H9 (cell line): ENCODE results near the gene FBXL13. TPM values are rescaled to one million over a fixed set of nuclear protein-coding genes. Genes with fewer than 3 reads are reported as not detected.
"Not testable (repeated sequence)": the region's sequence is repeated elsewhere in the genome, so short reads cannot be mapped to it uniquely, and the experiment has no call there.

ENCODE experiments used
- DNase-seq: peaks from one replicate; pipeline ENCODE4 v3.0.0-alpha.2; 2017
- H2AFZ ChIP-seq: one replicate; pipeline ENCODE4 v1.6.1; 2013; ENCODE audit warnings: mild to moderate bottlenecking, low read length, control low read depth, moderate library complexity
- H2AK5ac ChIP-seq: 2 replicates; pipeline ENCODE4 v1.6.1; 2013; ENCODE audit warnings: low read length, control low read depth, mixed read lengths; ENCODE audit not compliant: insufficient read length
- H2BK120ac ChIP-seq: one replicate; pipeline ENCODE4 v1.6.1; 2013; ENCODE audit warnings: low read depth, mild to moderate bottlenecking, low read length, control low read depth, inconsistent platforms; ENCODE audit not compliant: poor library complexity, severe bottlenecking
- H2BK12ac ChIP-seq: 2 replicates; pipeline ENCODE4 v1.6.1; 2013; ENCODE audit warnings: low read length, control low read depth, mixed read lengths, low read depth; ENCODE audit not compliant: insufficient read length
- H2BK15ac ChIP-seq: 2 replicates; pipeline ENCODE4 v1.6.1; 2013; ENCODE audit warnings: low read depth, low read length, control low read depth
- H2BK20ac ChIP-seq: one replicate; pipeline ENCODE4 v1.6.1; 2013; ENCODE audit warnings: low read depth, mild to moderate bottlenecking, low read length, control low read depth, inconsistent platforms; ENCODE audit not compliant: poor library complexity, severe bottlenecking
- H2BK5ac ChIP-seq: 2 replicates; pipeline ENCODE4 v1.6.1; 2013; ENCODE audit warnings: low read length, control low read depth, mixed read lengths; ENCODE audit not compliant: insufficient read length
- H3K14ac ChIP-seq: 2 replicates; pipeline ENCODE4 v1.6.1; 2013; ENCODE audit warnings: low read length, control low read depth; ENCODE audit not compliant: insufficient read depth
- H3K18ac ChIP-seq: 2 replicates; pipeline ENCODE4 v1.6.1; 2013; ENCODE audit warnings: low read depth, mild to moderate bottlenecking, mixed read lengths, low read length, control low read depth; ENCODE audit not compliant: insufficient read length
- H3K23ac ChIP-seq: 2 replicates; pipeline ENCODE4 v1.6.1; 2013; ENCODE audit warnings: low read length, control low read depth, mixed read lengths, low read depth; ENCODE audit not compliant: insufficient read length
- H3K23me2 ChIP-seq: 2 replicates; pipeline ENCODE4 v1.6.1; 2013; ENCODE audit warnings: low read depth, mild to moderate bottlenecking, mixed read lengths, low read length, control low read depth; ENCODE audit not compliant: insufficient read length, poor library complexity, severe bottlenecking
- H3K27ac ChIP-seq: 2 replicates; pipeline ENCODE4 v1.5.1; 2013; ENCODE audit warnings: low read length, control low read depth, mixed read lengths, low read depth; ENCODE audit not compliant: insufficient read length
- H3K27me3 ChIP-seq: 2 replicates; pipeline ENCODE4 v1.6.1; 2013; ENCODE audit warnings: low read length, control low read depth, inconsistent platforms; ENCODE audit not compliant: insufficient read depth
- H3K4ac ChIP-seq: 2 replicates; pipeline ENCODE4 v1.6.1; 2013; ENCODE audit warnings: low read depth, mild to moderate bottlenecking, control low read depth, inconsistent platforms, low read length, moderate library complexity
- H3K4me1 ChIP-seq: 2 replicates; pipeline ENCODE4 v1.6.1; 2013; ENCODE audit warnings: low read length, control low read depth, inconsistent platforms; ENCODE audit not compliant: insufficient read depth
- H3K4me2 ChIP-seq: 2 replicates; pipeline ENCODE4 v1.6.1; 2013; ENCODE audit warnings: low read length, control low read depth, mixed read lengths; ENCODE audit not compliant: insufficient read length, insufficient read depth
- H3K56ac ChIP-seq: 2 replicates; pipeline ENCODE4 v1.6.1; 2013; ENCODE audit warnings: low read depth, mild to moderate bottlenecking, mixed read lengths, low read length, control low read depth; ENCODE audit not compliant: insufficient read length
- H3K79me1 ChIP-seq: 2 replicates; pipeline ENCODE4 v1.6.1; 2013; ENCODE audit warnings: low read depth, mild to moderate bottlenecking, moderate library complexity, low read length, control low read depth, inconsistent platforms; ENCODE audit not compliant: insufficient read depth, poor library complexity, severe bottlenecking
- H3K79me2 ChIP-seq: 2 replicates; pipeline ENCODE4 v1.6.1; 2013; ENCODE audit warnings: low read length, control low read depth, inconsistent platforms; ENCODE audit not compliant: insufficient read depth
- H3K9ac ChIP-seq: 2 replicates; pipeline ENCODE4 v1.6.1; 2013; ENCODE audit warnings: low read length, control low read depth, mixed read lengths; ENCODE audit not compliant: insufficient read length; ENCODE audit errors: extremely low read depth
- H3K9me3 ChIP-seq: one replicate; pipeline ENCODE4 v1.6.1; 2013; ENCODE audit warnings: low read depth, low read length, inconsistent platforms; ENCODE audit not compliant: control insufficient read depth
- H3T11ph ChIP-seq: one replicate; pipeline ENCODE4 v1.6.1; 2013; ENCODE audit warnings: mild to moderate bottlenecking, low read length, control low read depth, inconsistent platforms
- H4K20me1 ChIP-seq: one replicate; pipeline ENCODE4 v1.6.1; 2013; ENCODE audit not compliant: control insufficient read depth, insufficient read length, insufficient read depth
- H4K5ac ChIP-seq: 2 replicates; pipeline ENCODE4 v1.6.1; 2013; ENCODE audit warnings: low read depth, mild to moderate bottlenecking, mixed read lengths, low read length, control low read depth; ENCODE audit not compliant: insufficient read length
- H4K8ac ChIP-seq: replicated peaks from 2 replicates; pipeline ENCODE4 v1.6.1; 2013; ENCODE audit warnings: low read length, control low read depth, mixed read lengths, low read depth; ENCODE audit not compliant: insufficient read length
- H4K91ac ChIP-seq: 2 replicates; pipeline ENCODE4 v1.6.1; 2013; ENCODE audit warnings: low read depth, mild to moderate bottlenecking, moderate library complexity, mixed read lengths, low read length, control low read depth; ENCODE audit not compliant: insufficient read length
- H3K27ac Mint-ChIP-seq, 3 experiments: 2 replicates in 2 of 3; 3 replicates in 1 of 3; pipeline ENCODE4 v1.8.0; 2020 to 2021; ENCODE audit warnings: mixed read lengths in 3 of 3, mild to moderate bottlenecking in 1 of 3, moderate library complexity in 1 of 3
- H3K27me3 Mint-ChIP-seq: 2 replicates; pipeline ENCODE4 v1.8.0; 2021; ENCODE audit warnings: low read depth, mild to moderate bottlenecking, moderate library complexity, mixed read lengths
- H3K36me3 Mint-ChIP-seq, 3 experiments: 2 replicates in 2 of 3; 3 replicates in 1 of 3; pipeline ENCODE4 v1.8.0; 2020 to 2021; ENCODE audit warnings: low read depth in 3 of 3, mixed read lengths in 3 of 3; ENCODE audit not compliant: insufficient read depth in 1 of 3
- H3K4me1 Mint-ChIP-seq, 2 experiments: 2 replicates each; pipeline ENCODE4 v1.8.0; 2020; ENCODE audit warnings: mixed read lengths in 2 of 2
- H3K4me3 Mint-ChIP-seq, 2 experiments: 2 replicates in 1 of 2; 3 replicates in 1 of 2; pipeline ENCODE4 v1.8.0; 2020 to 2021; ENCODE audit warnings: mild to moderate bottlenecking in 2 of 2, mixed read lengths in 2 of 2, moderate library complexity in 1 of 2
- H3K9me3 Mint-ChIP-seq, 2 experiments: 2 replicates in 1 of 2; 3 replicates in 1 of 2; pipeline ENCODE4 v1.8.0; 2020; ENCODE audit warnings: mild to moderate bottlenecking in 2 of 2, mixed read lengths in 2 of 2, moderate library complexity in 1 of 2
- WGBS: extraction: QIAGEN DNeasy Blood & Tissue Kit; methylation state at CpG from one replicate; pipeline ENCODE4 v1.1.7; 2013; ENCODE audit warnings: missing lambda C conversion rate, low lambda C conversion rate, mixed read lengths; ENCODE audit not compliant: insufficient read length; ENCODE audit errors: extremely low coverage; 5-methylcytosine and 5-hydroxymethylcytosine counted together
- total RNA-seq: library from RNA; stranded (reverse); gene quantifications from 2 replicates; pipeline ENCODE4 v1.2.1, GENCODE V29; 2021

FBXL13 gene
- total RNA-seq, 1 experiment from 2014 or later = 4.4 TPM

GRCh38 chr7:103021490-103021889 is 53.1 kb downstream of the FBXL13 start:
- not testable (repeated sequence) for H3T11ph ChIP-seq, H2BK5ac ChIP-seq, DNase-seq, H4K5ac ChIP-seq, H3K23me2 ChIP-seq, H2BK20ac ChIP-seq, H2AK5ac ChIP-seq, H2BK120ac ChIP-seq, H3K4ac ChIP-seq, H3K27ac Mint-ChIP-seq, H2BK12ac ChIP-seq, H3K27ac ChIP-seq, H3K4me1 Mint-ChIP-seq, H4K20me1 ChIP-seq, H3K79me1 ChIP-seq, H3K23ac ChIP-seq, H4K8ac ChIP-seq, H3K4me3 Mint-ChIP-seq, H3K14ac ChIP-seq, H3K79me2 ChIP-seq, H3K18ac ChIP-seq, H3K4me1 ChIP-seq, H2AFZ ChIP-seq, H3K9ac ChIP-seq, H3K4me2 ChIP-seq, H2BK15ac ChIP-seq, H3K27me3 Mint-ChIP-seq, H4K91ac ChIP-seq, H3K27me3 ChIP-seq, H3K9me3 ChIP-seq, H3K56ac ChIP-seq
- Mint-ChIP-seq H3K9me3 (peaks cover 37 to 40% of the 10 kb centered on the region in 2 experiments), H3K36me3 (peaks cover 13 to 37% (median 33%) of the 10 kb centered on the region in 3 experiments)
- WGBS = no CpG with 5 or more reads among the region's 1 CpG

GRCh38 chr7:103020876-103021275 is 53.7 kb downstream of the FBXL13 start:
- H3K23me2 ChIP-seq, H3K27ac Mint-ChIP-seq, DNase-seq, H2BK12ac ChIP-seq, H3K4ac ChIP-seq, H3K4me1 Mint-ChIP-seq, H2AFZ ChIP-seq, H4K20me1 ChIP-seq, H3K23ac ChIP-seq, H2BK5ac ChIP-seq, H3T11ph ChIP-seq, H3K18ac ChIP-seq, H3K14ac ChIP-seq, H3K27me3 ChIP-seq, H4K8ac ChIP-seq, H3K9me3 ChIP-seq, H3K79me2 ChIP-seq, H2AK5ac ChIP-seq, H3K4me3 Mint-ChIP-seq, H3K27ac ChIP-seq, H4K5ac ChIP-seq, H4K91ac ChIP-seq, H3K56ac ChIP-seq, H3K9ac ChIP-seq, H3K4me1 ChIP-seq, H2BK120ac ChIP-seq, H3K4me2 ChIP-seq, H2BK20ac ChIP-seq, H2BK15ac ChIP-seq, H3K79me1 ChIP-seq, H3K27me3 Mint-ChIP-seq: not testable (repeated sequence)
- H3K36me3 Mint-ChIP-seq = peaks cover 18 to 43% (median 39%) of the 10 kb centered on the region in 3 experiments
- peaks cover 43 to 46% of the 10 kb centered on the region in 2 experiments for H3K9me3 Mint-ChIP-seq
- WGBS = no CpG with 5 or more reads among the region's 3 CpGs
